ENCODE measurements around the gene SPHK2.

SPHK2 gene

GRCh38 chr19:48603850-48604249 is 15.5 kb upstream of the SPHK2 start:
- in situ Hi-C loops (cut with HindIII; ENCODE audit: low sequenced_read_pairs): no loop called here

DNA sequence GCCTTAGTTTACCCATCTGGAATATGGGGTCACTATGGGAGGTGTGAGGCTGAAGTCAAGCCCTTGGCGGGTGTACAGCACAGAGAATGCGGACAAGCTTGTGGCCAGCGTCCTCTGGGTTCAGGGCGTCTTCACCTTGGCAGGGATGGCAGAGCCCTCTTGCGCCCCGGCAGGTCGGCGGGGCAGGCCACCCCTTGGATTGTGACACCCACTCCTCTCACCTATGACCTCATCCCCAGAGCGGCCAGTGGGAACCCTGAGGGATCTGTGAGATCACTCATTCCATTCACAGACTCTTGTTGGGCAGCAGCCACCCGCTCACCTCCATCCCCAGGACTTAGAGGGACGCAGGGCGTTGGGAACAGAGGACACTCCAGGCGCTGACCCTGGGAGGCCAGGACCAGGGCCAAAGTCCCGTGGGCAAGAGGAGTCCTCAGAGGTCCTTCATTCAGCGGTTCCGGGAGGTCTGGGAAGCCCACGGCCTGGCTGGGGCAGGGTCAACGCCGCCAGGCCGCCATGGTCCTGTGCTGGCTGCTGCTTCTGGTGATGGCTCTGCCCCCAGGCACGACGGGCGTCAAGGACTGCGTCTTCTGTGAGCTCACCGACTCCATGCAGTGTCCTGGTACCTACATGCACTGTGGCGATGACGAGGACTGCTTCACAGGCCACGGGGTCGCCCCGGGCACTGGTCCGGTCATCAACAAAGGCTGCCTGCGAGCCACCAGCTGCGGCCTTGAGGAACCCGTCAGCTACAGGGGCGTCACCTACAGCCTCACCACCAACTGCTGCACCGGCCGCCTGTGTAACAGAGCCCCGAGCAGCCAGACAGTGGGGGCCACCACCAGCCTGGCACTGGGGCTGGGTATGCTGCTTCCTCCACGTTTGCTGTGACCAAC is 12.6 kb upstream of the SPHK2 start, which contains the start of gene SPACA4:
Gene SPACA4 (plus strand): TSS at position 280 of the 896 bp plus-strand sequence. CDS start 237 bp downstream, at position 517.
- in situ Hi-C loops (cut with HindIII; ENCODE audit: low sequenced_read_pairs): no loop called here

DNA sequence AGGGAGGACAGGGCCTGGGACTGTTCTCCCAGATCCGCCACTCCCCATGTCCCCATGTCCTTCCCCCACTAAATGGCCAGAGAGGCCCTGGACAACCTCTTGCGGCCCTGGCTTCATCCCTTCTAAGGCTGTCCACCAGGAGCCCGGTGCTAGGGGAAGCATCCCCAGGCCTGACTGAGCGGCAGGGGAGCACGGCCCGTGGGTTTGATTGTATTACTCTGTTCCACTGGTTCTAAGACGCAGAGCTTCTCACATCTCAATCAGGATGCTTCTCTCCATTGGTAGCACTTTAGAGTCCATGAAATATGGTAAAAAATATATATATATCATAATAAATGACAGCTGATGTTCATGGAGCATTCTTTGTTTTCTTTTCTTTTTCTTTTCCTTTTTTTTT is 11.9 kb upstream of the SPHK2 start:
- in situ Hi-C loops (cut with HindIII; ENCODE audit: low sequenced_read_pairs): no loop called here

DNA sequence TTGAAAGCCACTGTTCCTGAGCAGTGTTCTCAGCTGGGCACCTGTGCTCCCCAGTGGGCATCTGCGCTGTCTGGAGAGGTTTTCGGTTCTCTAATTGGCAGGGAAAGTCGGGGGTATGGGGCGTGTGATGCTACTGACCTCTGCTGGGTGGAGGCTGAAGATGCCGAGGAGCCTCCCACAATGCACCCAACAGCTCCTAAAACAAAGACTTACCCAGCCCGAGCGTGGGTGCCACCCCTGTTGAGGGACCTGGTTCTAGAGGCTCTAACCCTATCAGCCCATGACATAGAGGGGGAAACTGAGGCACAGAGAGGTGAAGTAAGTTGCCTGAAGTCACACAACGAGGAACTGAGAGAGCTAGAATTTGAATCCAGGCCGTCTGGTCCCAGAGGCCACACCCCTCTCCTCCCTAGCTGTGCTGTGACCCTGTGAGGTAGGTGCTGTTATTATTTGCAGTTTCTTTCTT is 10.5 kb upstream of the SPHK2 start:
- in situ Hi-C loops (cut with HindIII; ENCODE audit: low sequenced_read_pairs): no loop called here

DNA sequence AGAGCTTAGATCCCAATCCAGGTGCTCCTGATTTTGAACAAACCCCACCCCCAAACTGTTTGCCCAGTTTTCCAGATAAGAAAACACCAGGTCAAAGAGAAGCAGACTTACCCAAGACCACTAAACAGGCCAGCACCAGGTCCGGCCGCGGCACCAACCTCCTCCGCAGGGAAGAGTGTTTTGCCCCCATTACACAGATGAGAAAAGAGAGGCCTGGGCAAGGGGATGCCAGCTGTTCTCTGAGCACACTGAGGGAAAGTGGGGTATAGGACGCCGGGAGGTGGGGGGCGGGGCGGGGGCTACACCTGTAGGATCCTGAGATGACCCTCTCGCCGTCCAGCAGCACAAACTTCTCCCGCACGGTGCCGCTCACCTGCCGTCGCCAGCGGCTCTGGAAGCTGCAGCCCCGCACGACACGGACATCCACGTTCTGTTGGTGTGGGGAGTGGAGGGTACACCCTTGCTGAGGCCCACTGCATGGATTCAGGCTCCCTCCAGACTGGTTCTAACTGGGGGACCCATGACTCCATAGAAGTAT is 9.7 kb upstream of the SPHK2 start:
- in situ Hi-C loops (cut with HindIII; ENCODE audit: low sequenced_read_pairs): no loop called here

DNA sequence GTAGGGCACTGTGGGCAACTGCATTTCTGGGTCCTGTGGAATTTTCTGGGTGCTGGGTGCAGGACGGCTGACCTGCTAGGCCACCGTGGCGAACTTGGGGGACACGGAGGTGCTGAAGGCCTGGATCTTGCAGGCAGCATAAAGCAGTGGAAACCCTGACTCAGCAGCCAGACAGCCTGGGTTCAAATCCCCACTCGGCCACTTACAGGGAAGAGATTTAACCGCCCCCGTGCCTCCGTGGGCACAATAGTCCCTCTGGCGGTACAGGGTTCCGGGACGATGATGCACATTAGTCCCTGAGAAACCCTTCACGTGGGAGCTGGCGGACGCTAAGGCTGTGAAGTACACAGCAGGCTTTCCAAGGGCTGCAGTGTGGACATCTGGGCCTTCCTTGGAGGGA is 7.4 kb upstream of the SPHK2 start:
- in situ Hi-C loops (cut with HindIII; ENCODE audit: low sequenced_read_pairs): no loop called here

GRCh38 chr19:48613024-48613851 is 6.1 kb upstream of the SPHK2 start:
- in situ Hi-C loops (cut with HindIII; ENCODE audit: low sequenced_read_pairs): no loop called here

DNA sequence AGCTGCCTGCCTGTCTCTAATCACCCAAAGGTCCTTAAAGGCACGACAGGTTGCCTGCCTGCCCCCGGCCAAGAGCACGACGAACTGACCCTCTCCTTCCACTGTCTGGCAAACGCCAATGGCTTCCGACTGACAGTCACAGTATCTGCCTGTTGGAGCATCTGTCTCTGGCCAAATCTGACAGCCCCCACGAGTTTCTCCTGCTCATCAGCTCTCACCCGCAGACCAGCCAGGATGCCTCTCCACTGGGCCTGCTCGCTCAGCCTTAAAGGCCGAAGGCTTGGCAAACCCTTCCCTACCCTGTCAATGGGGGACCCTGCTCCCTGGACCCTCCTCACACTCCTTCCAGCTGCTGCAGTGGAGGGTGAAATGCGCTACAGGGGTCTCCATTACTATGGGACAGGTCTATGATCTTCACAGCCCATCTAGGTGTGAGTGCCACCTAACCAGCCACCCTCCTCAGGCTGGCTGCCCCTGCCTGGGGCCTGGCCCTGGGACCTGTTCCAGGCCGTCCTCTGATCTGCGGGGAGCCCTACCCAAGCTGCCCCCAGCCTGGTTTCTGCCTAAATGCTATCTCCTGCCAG is 5.4 kb upstream of the SPHK2 start:
- in situ Hi-C loops (cut with HindIII; ENCODE audit: low sequenced_read_pairs): no loop called here

- in situ Hi-C loops (cut with HindIII; ENCODE audit: low sequenced_read_pairs): no loop called here
Measured at GRCh38 chr19:48614436-48615230, 4.7 kb upstream of the SPHK2 start, which contains the start of gene FAM83E. FAM83E (minus strand) TSS chr19:48615076; CDS start chr19:48613372, 1,704 bp downstream.

- in situ Hi-C loops (cut with HindIII; ENCODE audit: low sequenced_read_pairs): no loop called here
Measured at GRCh38 chr19:48615231-48616040, 3.9 kb upstream of the SPHK2 start.

GRCh38 chr19:48616041-48616436 is 3.3 kb upstream of the SPHK2 start:
- in situ Hi-C loops (cut with HindIII; ENCODE audit: low sequenced_read_pairs): no loop called here

GRCh38 chr19:48616491-48617056 is 2.7 kb upstream of the SPHK2 start:
- in situ Hi-C loops (cut with HindIII; ENCODE audit: low sequenced_read_pairs): no loop called here

GRCh38 chr19:48617146-48617937 is 2.0 kb upstream of the SPHK2 start:
- in situ Hi-C loops (cut with HindIII; ENCODE audit: low sequenced_read_pairs): no loop called here

- in situ Hi-C loops (cut with HindIII; ENCODE audit: low sequenced_read_pairs): no loop called here
Measured at GRCh38 chr19:48618278-48618915, 909 bp upstream of the SPHK2 start.

DNA sequence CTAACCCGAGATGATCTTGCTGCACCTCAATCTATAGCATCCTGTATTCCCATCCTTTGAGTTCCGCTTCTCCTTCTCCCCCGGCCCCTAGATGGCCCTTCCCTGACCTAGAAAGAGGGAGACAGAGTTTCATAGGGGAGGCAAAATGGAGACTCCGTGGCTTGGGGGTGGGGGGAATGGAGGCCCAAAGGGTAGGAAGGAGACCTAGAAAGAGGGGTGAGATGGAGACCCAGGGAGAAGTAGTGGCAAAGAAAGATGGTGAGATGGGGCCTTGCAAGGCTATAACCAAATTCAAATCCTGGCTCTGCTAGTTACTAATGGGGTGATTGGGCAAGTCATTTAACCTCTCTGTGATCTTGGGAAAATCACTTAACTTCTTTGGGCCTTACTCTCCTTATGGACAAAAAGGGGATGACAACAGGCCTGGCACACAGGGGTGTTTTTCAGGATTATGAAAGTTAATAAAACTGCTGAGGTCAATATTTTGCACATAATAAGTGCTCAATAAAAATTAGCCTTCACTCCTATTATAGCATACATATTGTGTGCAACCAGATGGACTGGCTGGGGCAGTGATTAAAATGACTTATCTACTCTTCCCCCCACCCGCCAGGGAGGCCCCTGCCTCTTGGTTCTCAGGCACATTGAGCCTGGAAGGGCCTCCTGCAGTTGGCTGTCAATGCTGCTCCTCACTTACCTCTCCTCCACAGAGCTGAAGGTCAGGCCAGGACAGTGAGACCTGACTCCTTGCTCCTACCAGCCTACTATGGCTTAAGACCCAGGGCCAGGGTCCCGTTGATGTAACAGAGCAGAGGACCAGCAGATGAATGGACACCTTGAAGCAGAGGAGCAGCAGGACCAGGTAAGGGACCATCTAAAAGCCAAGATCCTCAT is 633 bp downstream of the SPHK2 start:
- in situ Hi-C loops (cut with HindIII; ENCODE audit: low sequenced_read_pairs): no loop called here

DNA sequence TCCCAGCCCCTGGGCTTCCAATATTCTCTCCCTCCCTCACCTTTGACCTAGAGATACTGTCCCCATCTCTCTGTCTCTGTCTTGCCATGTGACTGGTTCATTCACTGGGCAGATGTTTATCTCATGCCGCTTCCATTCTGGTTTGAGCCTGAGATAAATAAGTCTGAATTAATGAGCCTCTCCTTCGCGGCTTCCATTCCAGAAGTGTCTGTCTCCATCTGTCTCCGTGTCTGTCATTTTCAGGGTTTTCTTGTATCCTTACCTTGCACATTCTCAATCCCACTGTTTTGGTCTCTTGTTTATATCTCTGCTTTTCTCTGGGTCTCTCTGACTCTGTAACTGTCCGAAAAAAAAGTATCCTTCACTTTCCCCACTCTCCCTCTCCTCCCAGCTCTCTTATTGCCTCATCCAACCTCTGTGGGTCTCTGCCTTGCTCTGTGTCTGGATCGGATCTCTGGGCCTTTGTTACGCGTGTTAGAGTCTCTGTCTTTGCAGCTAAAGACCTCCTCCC is 4.3 kb downstream of the SPHK2 start:
- in situ Hi-C loops (cut with HindIII; ENCODE audit: low sequenced_read_pairs): no loop called here

Data from endothelial cell of hepatic sinusoid (primary cell).